Small intestine (tissue), 7 donors: ENCODE measurements around the gene ANAPC7. TPM values are rescaled to one million over a fixed set of nuclear protein-coding genes. Genes with fewer than 3 reads are reported as not detected.

ENCODE experiments used
- DNase-seq, 2 donors: peaks; one replicate each; pipeline versions ENCODE4 v3.0.0 to v3.0.0-alpha.2; 2013
- FAIRE-seq: peaks from 2 replicates; lab custom pipeline; 2012; peaks lifted over from hg19 to GRCh38; lab: Jason Lieb, UNC
- H3K27ac ChIP-seq, 3 donors: one replicate each; pipeline ENCODE4 v1.5.1; 2013; ENCODE audit warnings: low read length in 2 of 3, mild to moderate bottlenecking in 2 of 3, control low read depth in 1 of 3, inconsistent platforms in 1 of 3, low read depth in 1 of 3, moderate library complexity in 1 of 3
- H3K27me3 ChIP-seq, 3 donors: one replicate each; pipeline ENCODE4 v1.6.1; 2013; ENCODE audit warnings: low read length in 3 of 3, inconsistent platforms in 1 of 3; ENCODE audit not compliant: control insufficient read depth in 3 of 3, insufficient read depth in 3 of 3
- H3K36me3 ChIP-seq, 3 donors: one replicate each; pipeline ENCODE4 v1.6.1; 2013; ENCODE audit warnings: low read length in 3 of 3, inconsistent platforms in 1 of 3, low read depth in 1 of 3, mild to moderate bottlenecking in 1 of 3, moderate library complexity in 1 of 3; ENCODE audit not compliant: control insufficient read depth in 3 of 3, insufficient read depth in 2 of 3
- H3K4me1 ChIP-seq, 3 donors: one replicate each; pipeline ENCODE4 v1.6.1; 2013; ENCODE audit warnings: low read length in 2 of 3, inconsistent platforms in 1 of 3, low read depth in 1 of 3, mild to moderate bottlenecking in 1 of 3, moderate library complexity in 1 of 3; ENCODE audit not compliant: control insufficient read depth in 3 of 3, insufficient read depth in 2 of 3
- H3K4me3 ChIP-seq, 3 donors: one replicate each; pipeline ENCODE4 v1.5.1; 2013; ENCODE audit warnings: low read length in 3 of 3, control low read depth in 1 of 3, inconsistent platforms in 1 of 3, low read depth in 1 of 3, mild to moderate bottlenecking in 1 of 3, moderate library complexity in 1 of 3
- H3K9me3 ChIP-seq, 2 donors: one replicate each; pipeline ENCODE4 v1.6.1; 2013; ENCODE audit warnings: low read depth in 1 of 2, low read length in 1 of 2; ENCODE audit not compliant: control insufficient read depth in 2 of 2, insufficient read depth in 1 of 2
- WGBS, 3 donors: extraction: QIAGEN DNeasy Blood & Tissue Kit; methylation state at CpG; one replicate each; pipeline ENCODE4 v1.1.7; 2013; 5-methylcytosine and 5-hydroxymethylcytosine counted together
- polyA plus RNA-seq, 4 donors: library from polyadenylated mRNA; stranded (reverse) in 3 of 4; unstranded in 1 of 4; fragments of 200-250 nt in 3 of 4; fragments of 120-200 nt in 1 of 4; gene quantifications; one replicate each; pipeline versions ENCODE4 v1.2.1 to v1.2.3, GENCODE V29; 2013
- donor health status: healthy with polysubstance abuse.
- donor health status: control.
- donor health status: control.
- donor health status: Bipolar disorder and iron deficiency.
- donor health status: healthy.

The ANAPC7 gene
- polyA plus RNA-seq, 4 donors: 15.4 to 44.9 (median 24.0) TPM

- WGBS, 3 donors: 83 to 91% (median 85%) methylated on average over 4 of the region's 4 CpGs
Measured at GRCh38 chr12:110349096-110349495, 54.4 kb downstream of the ANAPC7 start.

GRCh38 chr12:110348431-110349059 is 55.0 kb downstream of the ANAPC7 start:
- Histone ChIP-seq H3K4me3 (no peak overlapping the region), H3K27me3 (no peaks in the 10 kb centered on the region), H3K9me3 (no peaks in the 10 kb centered on the region), H3K27ac (no peak overlapping the region), H3K36me3 (peaks cover 13 to 55% (median 43%) of the 10 kb centered on the region in 3 donors), H3K4me1 (no peaks in the 10 kb centered on the region)
- FAIRE-seq (no peak), DNase-seq (no peak)
- 91 to 94% (median 92%) methylated on average over 7 of the region's 7 CpGs for WGBS, 3 donors

More at GRCh38 chr12:110349096-110349495, 54.4 kb downstream of the ANAPC7 start:
- peaks cover 13 to 51% (median 37%) of the 10 kb centered on the region in 3 donors for H3K36me3 ChIP-seq
- FAIRE-seq (no peak), DNase-seq (no peak)
- H3K4me1 ChIP-seq: no peaks in the 10 kb centered on the region
- H3K4me3 ChIP-seq: no peak overlapping the region
- H3K9me3 ChIP-seq: no peaks in the 10 kb centered on the region
- no peaks in the 10 kb centered on the region for H3K27me3 ChIP-seq
- no peak overlapping the region for H3K27ac ChIP-seq

- 92 to 95% (median 93%) methylated on average over 8 of the region's 8 CpGs for WGBS, 3 donors
- no peak for DNase-seq
- H3K36me3 ChIP-seq: peaks cover 17 to 60% (median 48%) of the 10 kb centered on the region in 3 donors
- no peak overlapping the region for H3K4me3 ChIP-seq
- H3K27me3 ChIP-seq: no peaks in the 10 kb centered on the region
- FAIRE-seq: no peak
- H3K9me3 ChIP-seq: no peaks in the 10 kb centered on the region
- no peak overlapping the region for H3K27ac ChIP-seq
- no peaks in the 10 kb centered on the region for H3K4me1 ChIP-seq
Measured at GRCh38 chr12:110347767-110348166, 55.7 kb downstream of the ANAPC7 start.

- 86 to 91% (median 90%) methylated on average over 12 of the region's 12 CpGs for WGBS, 3 donors
- H3K27ac ChIP-seq: peak overlapping the region in 1 of 3 donors; percentile 6
- FAIRE-seq (no peak), DNase-seq (no peak)
- H3K4me1 ChIP-seq: no peaks in the 10 kb centered on the region
- H3K36me3 ChIP-seq: peaks cover 29 to 70% (median 59%) of the 10 kb centered on the region in 3 donors
- no peaks in the 10 kb centered on the region for H3K27me3 ChIP-seq
- no peaks in the 10 kb centered on the region for H3K9me3 ChIP-seq
- H3K4me3 ChIP-seq: no peak overlapping the region
Measured at GRCh38 chr12:110345963-110346362, 57.5 kb downstream of the ANAPC7 start.

GRCh38 chr12:110345176-110345661 is 58.3 kb downstream of the ANAPC7 start:
- Histone ChIP-seq H3K27ac (peak overlapping the region in 1 of 3 donors; percentile 6), H3K27me3 (no peaks in the 10 kb centered on the region), H3K36me3 (peaks cover 33 to 75% (median 64%) of the 10 kb centered on the region in 3 donors), H3K4me3 (no peak overlapping the region), H3K4me1 (no peaks in the 10 kb centered on the region), H3K9me3 (no peaks in the 10 kb centered on the region)
- FAIRE-seq (no peak), DNase-seq (peak in 1 of 2 donors; percentile 33)
- 49 to 55% (median 53%) methylated on average over 11 of the region's 11 CpGs for WGBS, 3 donors

- FAIRE-seq (no peak), DNase-seq (no peak)
- H3K4me3 ChIP-seq: no peak overlapping the region
- no peaks in the 10 kb centered on the region for H3K4me1 ChIP-seq
- no peaks in the 10 kb centered on the region for H3K27me3 ChIP-seq
- no peak overlapping the region for H3K27ac ChIP-seq
- 93 to 95% (median 93%) methylated on average over 11 of the region's 11 CpGs for WGBS, 3 donors
- peaks cover 33 to 75% (median 64%) of the 10 kb centered on the region in 3 donors for H3K36me3 ChIP-seq
- no peaks in the 10 kb centered on the region for H3K9me3 ChIP-seq
Measured at GRCh38 chr12:110344657-110345056, 58.9 kb downstream of the ANAPC7 start.

- no peaks in the 10 kb centered on the region for H3K4me1 ChIP-seq
- peaks cover 33 to 71% (median 68%) of the 10 kb centered on the region in 3 donors for H3K36me3 ChIP-seq
- no peaks in the 10 kb centered on the region for H3K9me3 ChIP-seq
- H3K27me3 ChIP-seq: no peaks in the 10 kb centered on the region
- DNase-seq (no peak), FAIRE-seq (no peak)
- 85 to 93% (median 89%) methylated on average over 9 of the region's 9 CpGs for WGBS, 3 donors
- H3K27ac ChIP-seq: no peak overlapping the region
- no peak overlapping the region for H3K4me3 ChIP-seq
Measured at GRCh38 chr12:110343736-110344555, 59.6 kb downstream of the ANAPC7 start.

- FAIRE-seq (no peak), DNase-seq (no peak)
- 88 to 95% (median 95%) methylated on average over 5 of the region's 5 CpGs for WGBS, 3 donors
- H3K36me3 ChIP-seq: peaks cover 33 to 70% (median 66%) of the 10 kb centered on the region in 3 donors
- no peak overlapping the region for H3K4me3 ChIP-seq
- no peak overlapping the region for H3K27ac ChIP-seq
- H3K9me3 ChIP-seq: no peaks in the 10 kb centered on the region
- H3K4me1 ChIP-seq: no peaks in the 10 kb centered on the region
- H3K27me3 ChIP-seq: no peaks in the 10 kb centered on the region
Measured at GRCh38 chr12:110343114-110343513, 60.4 kb downstream of the ANAPC7 start.
